Measurements from ENCODE around the gene TCEAL6.
"Not testable (repeated sequence)": the region's sequence is repeated elsewhere in the genome, so short reads cannot be mapped to it uniquely, and the experiment has no call there.

TCEAL6 gene

GRCh38 chrX:102142274-102142673 is at the start of gene TCEAL6:
Gene TCEAL6 (minus strand): TSS chrX:102142481.
- H3K27me3 ChIP-seq (ENCODE audit: insufficient read depth, low read length), result peaks cover 12% of the 10 kb centered on the region; the same call in 1 of the 2 replicates
- not testable (repeated sequence) for H3K36me3 ChIP-seq (ENCODE audit: insufficient read depth, low read depth, low read length); H3K9ac ChIP-seq (ENCODE audit: low read depth, low read length); H3K9me3 ChIP-seq (ENCODE audit: insufficient read depth, low read depth, low read length); H3K4me1 ChIP-seq (ENCODE audit: insufficient read depth, low read length); H3K27ac ChIP-seq (ENCODE audit: low read length); H3K4me3 ChIP-seq (ENCODE audit: low read length)

- Histone ChIP-seq H3K4me3 (ENCODE audit: low read length) (no peak overlapping the region), H3K27me3 (ENCODE audit: insufficient read depth, low read length) (no peaks in the 10 kb centered on the region), H3K9ac (ENCODE audit: low read depth, low read length) (no peak overlapping the region), H3K27ac (ENCODE audit: low read length) (no peak overlapping the region), H3K4me1 (ENCODE audit: insufficient read depth, low read length) (no peaks in the 10 kb centered on the region), H3K9me3 (ENCODE audit: insufficient read depth, low read depth, low read length) (no peaks in the 10 kb centered on the region; the same call in 1 of the 2 replicates), H3K36me3 (ENCODE audit: insufficient read depth, low read depth, low read length) (no peaks in the 10 kb centered on the region)
Measured at GRCh38 chrX:102185967-102186720, 43.9 kb upstream of the TCEAL6 start.

DNA sequence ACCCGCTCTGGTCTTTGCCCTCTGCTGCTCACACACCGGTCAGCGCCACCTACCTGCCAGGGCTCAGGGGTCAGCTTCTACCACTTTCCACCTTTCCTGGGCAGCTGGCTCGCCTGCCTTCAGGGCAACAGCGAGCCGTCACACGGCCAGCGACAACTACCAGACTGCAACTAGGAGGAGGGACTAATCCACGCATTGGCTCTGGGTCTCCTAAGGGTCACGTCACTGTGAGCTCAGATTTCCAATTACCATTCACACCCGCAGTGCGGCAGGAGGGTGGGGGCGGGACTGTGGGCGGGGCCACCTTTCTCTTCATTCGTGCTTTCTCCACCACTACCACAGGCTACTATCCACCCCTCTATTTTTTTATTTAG is 13.5 kb upstream of the TCEAL6 start, which contains the start of gene BEX5:
TSS of gene BEX5 (minus strand) at position 172 of the 374 bp plus-strand sequence. CDS start 1,712 bp downstream, outside the sequence.
- Histone ChIP-seq H3K9me3 (ENCODE audit: insufficient read depth, low read depth, low read length) (no peaks in the 10 kb centered on the region), H3K4me3 (ENCODE audit: low read length) (peak within 1 kb of the TSS; percentile 80), H3K27me3 (ENCODE audit: insufficient read depth, low read length) (peaks cover 15% of the 10 kb centered on the region), H3K27ac (ENCODE audit: low read length) (no peak within 1 kb of the TSS), H3K36me3 (ENCODE audit: insufficient read depth, low read depth, low read length) (no peaks in the 10 kb centered on the region), H3K4me1 (ENCODE audit: insufficient read depth, low read length) (no peaks in the 10 kb centered on the region), H3K9ac (ENCODE audit: low read depth, low read length) (peak within 1 kb of the TSS; percentile 58; the same call in 1 of the 2 replicates)

DNA sequence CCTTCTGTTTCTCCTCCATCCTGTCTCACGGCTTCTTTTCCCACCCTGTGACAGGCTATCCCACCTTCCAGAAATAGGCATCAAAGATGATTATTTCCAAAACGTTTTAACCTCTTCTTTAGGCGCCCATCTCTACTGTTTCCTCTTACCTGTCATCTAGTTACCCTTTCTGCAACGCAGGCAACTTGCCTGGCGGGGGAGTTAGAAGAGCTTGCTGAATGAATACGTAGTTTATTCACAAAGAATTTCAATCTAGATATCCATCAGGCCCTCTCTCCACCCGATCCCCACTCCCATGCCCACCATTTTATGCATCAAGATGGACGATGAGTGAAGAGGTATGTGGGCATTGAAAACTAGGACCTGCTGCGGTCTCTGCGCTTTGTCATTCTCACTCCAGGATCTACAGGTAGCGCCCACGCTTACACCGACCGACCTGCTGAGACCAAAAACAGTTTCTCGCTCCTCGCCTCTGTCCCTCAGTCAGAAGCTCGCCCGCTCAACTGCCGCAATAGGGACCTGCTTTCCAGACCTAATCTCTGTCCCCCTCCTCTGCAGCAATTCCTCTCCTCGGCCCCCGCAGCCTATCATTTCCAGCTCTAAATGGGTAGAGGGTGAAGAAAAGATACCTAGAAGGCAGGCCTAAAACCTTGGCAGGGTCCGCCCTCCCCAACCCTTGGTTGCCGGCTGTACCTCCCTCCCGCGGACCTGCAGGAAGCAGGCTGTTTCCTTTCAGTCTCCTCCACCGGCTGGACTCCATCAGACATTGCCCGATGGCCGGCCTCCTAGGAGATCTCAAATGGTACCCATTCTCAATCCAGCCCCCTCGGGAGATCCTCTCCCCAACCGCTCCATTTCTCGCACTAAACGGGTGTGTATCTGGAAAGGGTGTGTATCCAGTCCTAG is 12.9 kb upstream of the TCEAL6 start:
- peak overlapping the region; percentile 58; the same call in 1 of the 2 replicates for H3K9ac ChIP-seq (ENCODE audit: low read depth, low read length)
- peak overlapping the region; percentile 80 for H3K4me3 ChIP-seq (ENCODE audit: low read length)
- H3K27ac ChIP-seq (ENCODE audit: low read length), result no peak overlapping the region
- H3K27me3 ChIP-seq (ENCODE audit: insufficient read depth, low read length), result peaks cover 15% of the 10 kb centered on the region
- no peaks in the 10 kb centered on the region for H3K9me3 ChIP-seq (ENCODE audit: insufficient read depth, low read depth, low read length)
- H3K4me1 ChIP-seq (ENCODE audit: insufficient read depth, low read length), result no peaks in the 10 kb centered on the region
- H3K36me3 ChIP-seq (ENCODE audit: insufficient read depth, low read depth, low read length), result no peaks in the 10 kb centered on the region

GRCh38 chrX:102154218-102154860 is 12.1 kb upstream of the TCEAL6 start:
- peak overlapping the region; percentile 80 for H3K4me3 ChIP-seq (ENCODE audit: low read length)
- H3K27ac ChIP-seq (ENCODE audit: low read length), result no peak overlapping the region

GRCh38 chrX:102141631-102142030 is 650 bp downstream of the TCEAL6 start:
- not testable (repeated sequence) for H3K4me1 ChIP-seq (ENCODE audit: insufficient read depth, low read length); H3K4me3 ChIP-seq (ENCODE audit: low read length); H3K9ac ChIP-seq (ENCODE audit: low read depth, low read length); H3K36me3 ChIP-seq (ENCODE audit: insufficient read depth, low read depth, low read length); H3K27ac ChIP-seq (ENCODE audit: low read length); H3K9me3 ChIP-seq (ENCODE audit: insufficient read depth, low read depth, low read length)
- H3K27me3 ChIP-seq (ENCODE audit: insufficient read depth, low read length), result peaks cover 12% of the 10 kb centered on the region; the same call in 1 of the 2 replicates

More at GRCh38 chrX:102154218-102154860, 12.1 kb upstream of the TCEAL6 start:
- no peaks in the 10 kb centered on the region for H3K9me3 ChIP-seq (ENCODE audit: insufficient read depth, low read depth, low read length)
- H3K9ac ChIP-seq (ENCODE audit: low read depth, low read length), result no peak overlapping the region; the same call in 1 of the 2 replicates
- H3K27me3 ChIP-seq (ENCODE audit: insufficient read depth, low read length), result peaks cover 15% of the 10 kb centered on the region
- no peaks in the 10 kb centered on the region for H3K4me1 ChIP-seq (ENCODE audit: insufficient read depth, low read length)
- no peaks in the 10 kb centered on the region for H3K36me3 ChIP-seq (ENCODE audit: insufficient read depth, low read depth, low read length)

DNA sequence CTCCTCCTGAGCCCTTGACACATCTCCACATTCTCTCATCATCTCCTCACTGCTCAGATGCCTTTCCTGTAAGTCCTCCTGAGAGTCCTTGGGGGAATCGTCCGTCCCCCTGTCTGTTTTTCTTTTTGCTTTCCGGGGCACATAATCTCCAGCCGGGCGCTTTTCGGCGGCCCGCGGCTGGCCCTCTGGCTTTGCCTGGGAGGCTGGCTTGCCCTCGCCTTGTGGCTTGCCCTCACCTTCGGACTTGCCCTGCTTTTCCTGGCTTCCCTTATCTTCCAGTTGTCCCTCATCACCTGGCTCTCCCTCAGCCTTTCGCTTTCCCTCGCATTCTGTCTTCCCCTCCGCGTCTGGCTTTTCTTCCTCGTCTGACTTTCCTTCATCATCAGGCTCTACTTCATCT is 1.4 kb downstream of the TCEAL6 start:
- not testable (repeated sequence) for H3K9me3 ChIP-seq (ENCODE audit: insufficient read depth, low read depth, low read length); H3K4me3 ChIP-seq (ENCODE audit: low read length); H3K9ac ChIP-seq (ENCODE audit: low read depth, low read length); H3K36me3 ChIP-seq (ENCODE audit: insufficient read depth, low read depth, low read length); H3K27ac ChIP-seq (ENCODE audit: low read length); H3K4me1 ChIP-seq (ENCODE audit: insufficient read depth, low read length)
- peaks cover 12% of the 10 kb centered on the region; the same call in 1 of the 2 replicates for H3K27me3 ChIP-seq (ENCODE audit: insufficient read depth, low read length)

DNA sequence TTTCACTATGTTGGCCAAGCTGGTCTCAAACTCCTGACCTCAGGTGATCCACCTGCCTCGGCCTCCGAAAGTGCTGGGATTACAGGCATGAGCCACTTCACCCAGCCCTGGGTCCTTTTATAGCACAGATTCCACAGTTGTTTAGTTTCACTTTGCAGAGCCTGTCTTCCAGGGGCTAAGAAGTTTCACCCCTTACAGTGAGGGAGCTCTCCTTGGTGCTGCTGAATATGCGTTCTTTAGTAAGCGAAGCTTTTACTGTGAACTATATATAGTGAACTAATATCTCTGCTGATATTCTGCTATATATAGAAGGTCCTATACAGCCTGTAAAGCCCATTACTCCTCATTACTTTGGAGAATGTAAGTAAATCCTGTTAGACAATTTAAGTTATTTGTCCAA is 4.2 kb downstream of the TCEAL6 start:
- Histone ChIP-seq H3K27me3 (ENCODE audit: insufficient read depth, low read length) (peaks cover 6% of the 10 kb centered on the region; the same call in 1 of the 2 replicates), H3K9me3 (ENCODE audit: insufficient read depth, low read depth, low read length) (no peaks in the 10 kb centered on the region), H3K4me1 (ENCODE audit: insufficient read depth, low read length) (no peaks in the 10 kb centered on the region), H3K4me3 (ENCODE audit: low read length) (no peak overlapping the region), H3K9ac (ENCODE audit: low read depth, low read length) (no peak overlapping the region), H3K36me3 (ENCODE audit: insufficient read depth, low read depth, low read length) (no peaks in the 10 kb centered on the region), H3K27ac (ENCODE audit: low read length) (no peak overlapping the region)

GRCh38 chrX:102129473-102129872 is 12.8 kb downstream of the TCEAL6 start:
- no peaks in the 10 kb centered on the region for H3K4me1 ChIP-seq (ENCODE audit: insufficient read depth, low read length)
- H3K27me3 ChIP-seq (ENCODE audit: insufficient read depth, low read length), result peaks cover 19% of the 10 kb centered on the region
- H3K27ac ChIP-seq (ENCODE audit: low read length), result no peak overlapping the region
- no peak overlapping the region for H3K4me3 ChIP-seq (ENCODE audit: low read length)
- H3K36me3 ChIP-seq (ENCODE audit: insufficient read depth, low read depth, low read length), result no peaks in the 10 kb centered on the region
- no peaks in the 10 kb centered on the region for H3K9me3 ChIP-seq (ENCODE audit: insufficient read depth, low read depth, low read length)
- H3K9ac ChIP-seq (ENCODE audit: low read depth, low read length), result no peak overlapping the region

- H3K27ac ChIP-seq (ENCODE audit: low read length), result no peak overlapping the region
- H3K27me3 ChIP-seq (ENCODE audit: insufficient read depth, low read length), result peaks cover 31% of the 10 kb centered on the region
- H3K36me3 ChIP-seq (ENCODE audit: insufficient read depth, low read depth, low read length), result no peaks in the 10 kb centered on the region
- H3K4me1 ChIP-seq (ENCODE audit: insufficient read depth, low read length), result no peaks in the 10 kb centered on the region
- no peak overlapping the region; the same call in 1 of the 2 replicates for H3K9ac ChIP-seq (ENCODE audit: low read depth, low read length)
- H3K9me3 ChIP-seq (ENCODE audit: insufficient read depth, low read depth, low read length), result no peaks in the 10 kb centered on the region
- H3K4me3 ChIP-seq (ENCODE audit: low read length), result peak overlapping the region; percentile 67; the same call in 1 of the 2 replicates
Measured at GRCh38 chrX:102126863-102127262, 15.4 kb downstream of the TCEAL6 start.

DNA sequence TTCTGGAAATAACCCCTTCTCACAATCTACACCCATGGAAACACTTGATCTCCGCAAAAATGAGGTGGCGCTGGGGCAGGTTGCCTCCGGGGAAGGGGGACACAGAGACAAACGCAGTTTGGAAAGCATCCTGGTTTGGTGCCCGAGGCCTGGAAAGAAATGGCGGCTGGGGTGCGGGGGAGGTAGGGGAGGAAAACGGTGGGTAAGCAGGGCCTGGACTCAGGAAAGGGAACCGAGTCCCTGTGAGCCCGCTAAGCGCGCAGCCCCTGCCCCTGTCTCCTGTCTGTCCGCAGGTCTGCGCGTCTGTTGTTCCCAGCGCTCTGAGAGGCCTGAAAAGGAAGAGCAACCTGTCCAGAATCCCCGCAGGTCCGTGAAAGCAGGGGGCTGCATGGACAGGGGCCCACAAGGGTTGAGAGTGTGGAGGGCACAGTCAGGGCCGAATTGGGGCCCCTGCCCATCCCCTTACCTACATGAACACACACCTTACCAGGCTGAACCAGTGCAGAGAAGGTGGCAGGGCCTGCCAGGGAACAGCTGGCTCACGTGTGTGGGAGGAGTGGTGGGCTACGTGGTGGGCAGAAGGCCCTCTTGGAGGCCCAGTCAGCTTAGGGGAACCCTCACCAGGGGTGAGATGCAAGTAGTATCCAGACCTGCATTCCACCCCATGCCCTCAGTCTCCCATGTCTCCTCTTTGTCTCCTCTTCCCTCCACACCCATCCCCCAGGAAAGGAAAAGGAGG is 16.0 kb downstream of the TCEAL6 start:
- not testable (repeated sequence) for H3K36me3 ChIP-seq (ENCODE audit: insufficient read depth, low read depth, low read length); H3K9me3 ChIP-seq (ENCODE audit: insufficient read depth, low read depth, low read length); H3K4me1 ChIP-seq (ENCODE audit: insufficient read depth, low read length); H3K27ac ChIP-seq (ENCODE audit: low read length)
- peak overlapping the region; percentile 67; the same call in 1 of the 2 replicates for H3K4me3 ChIP-seq (ENCODE audit: low read length)
- H3K9ac ChIP-seq (ENCODE audit: low read depth, low read length), result peak overlapping the region; percentile 58; the same call in 1 of the 2 replicates
- H3K27me3 ChIP-seq (ENCODE audit: insufficient read depth, low read length), result peaks cover 31% of the 10 kb centered on the region

Measured in iPS-20b (cell line).